Middle frontal gyrus (tissue), 1 donor: Measurements from ENCODE around the gene LRP8.

Experiments
- DNase-seq: peaks from one replicate; pipeline ENCODE4 v3.0.0-alpha.2; 2015; ENCODE audit warnings: low spot score; ENCODE audit errors: extremely low spot score

The LRP8 gene

GRCh38 chr1:53340660-53341520, 13.0 kb upstream of the LRP8 start:
- no peak for DNase-seq

DNA sequence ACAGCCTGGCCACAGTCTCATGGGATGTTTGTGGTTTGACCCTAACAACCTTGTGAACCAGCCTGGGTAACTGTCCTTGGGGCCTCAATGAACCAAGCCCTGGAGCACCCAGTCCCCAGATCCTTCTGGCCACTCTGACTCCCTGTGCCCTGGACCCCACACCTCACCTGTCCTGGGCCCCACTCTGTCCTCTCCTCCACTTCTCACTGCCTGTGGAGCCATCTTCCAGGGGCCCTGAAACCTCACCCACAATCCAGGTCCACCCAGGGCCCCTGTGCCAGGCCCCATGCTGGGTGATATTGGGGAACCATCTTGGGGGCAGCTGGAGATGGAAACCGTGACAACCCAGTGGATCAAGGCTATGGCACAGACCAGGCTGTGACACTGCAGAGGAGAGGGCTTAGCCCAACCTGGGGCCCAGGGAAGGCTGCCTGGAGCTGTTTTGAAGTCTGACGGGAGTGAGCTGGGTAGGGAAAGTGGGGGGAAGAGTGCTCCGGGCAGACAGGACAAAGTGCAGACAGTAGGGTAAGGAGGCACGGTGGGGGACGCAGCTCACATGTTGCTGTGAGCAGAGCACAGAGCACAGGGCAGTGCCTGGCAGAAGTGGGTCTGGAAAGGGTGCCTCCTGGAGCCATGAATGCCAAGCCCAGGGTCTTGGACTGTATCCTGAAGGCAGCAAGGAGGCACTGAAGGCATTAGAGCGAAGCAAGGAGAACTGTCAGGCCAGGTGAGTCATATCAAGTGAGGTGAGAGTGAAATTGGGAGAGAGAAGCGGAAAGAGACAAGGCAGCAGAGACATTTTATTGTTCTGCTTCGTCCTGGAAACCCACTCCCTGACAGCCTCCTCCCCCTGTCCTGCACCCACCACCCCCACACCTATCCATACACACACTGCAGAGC, 12.1 kb upstream of the LRP8 start:
- no peak for DNase-seq

DNA sequence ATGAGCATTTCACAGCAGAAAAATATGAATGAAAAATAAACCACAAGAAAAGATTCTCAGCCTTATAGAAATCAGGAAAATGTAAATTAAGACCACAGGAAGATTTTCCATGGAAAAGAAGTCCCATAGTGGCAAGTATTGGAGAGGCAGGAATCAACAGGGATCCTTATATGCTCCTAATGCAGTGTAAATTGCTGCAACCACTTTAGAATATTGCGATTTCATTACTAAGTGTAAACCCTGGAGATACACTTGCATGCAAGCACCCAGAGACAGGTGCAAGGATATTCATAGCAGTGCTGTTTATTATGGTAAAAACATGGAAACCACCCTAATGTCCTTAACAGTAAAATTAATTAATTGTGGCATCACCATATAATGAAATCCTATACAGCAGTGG, 10.6 kb upstream of the LRP8 start:
- DNase-seq, result no peak

DNA sequence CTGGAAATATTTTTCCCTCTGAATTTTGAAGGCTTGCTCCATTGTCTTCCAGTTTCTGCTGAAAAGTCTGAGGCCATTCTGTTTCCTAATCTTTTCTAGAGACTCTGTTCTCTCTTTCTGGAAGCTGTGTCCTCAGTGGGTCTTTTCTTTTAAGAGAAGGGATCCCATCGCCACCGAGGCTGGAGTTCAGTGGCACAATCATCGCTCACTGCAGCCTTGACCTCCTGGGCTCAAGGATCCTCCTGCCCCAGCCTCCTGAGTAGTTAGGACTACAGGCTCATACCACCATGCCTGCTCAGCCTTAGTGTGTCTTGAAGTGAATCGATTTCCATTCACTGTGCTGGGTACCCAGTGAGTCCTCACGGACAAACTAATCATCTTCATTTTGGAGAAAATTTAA, 9.6 kb upstream of the LRP8 start:
- no peak for DNase-seq

DNA sequence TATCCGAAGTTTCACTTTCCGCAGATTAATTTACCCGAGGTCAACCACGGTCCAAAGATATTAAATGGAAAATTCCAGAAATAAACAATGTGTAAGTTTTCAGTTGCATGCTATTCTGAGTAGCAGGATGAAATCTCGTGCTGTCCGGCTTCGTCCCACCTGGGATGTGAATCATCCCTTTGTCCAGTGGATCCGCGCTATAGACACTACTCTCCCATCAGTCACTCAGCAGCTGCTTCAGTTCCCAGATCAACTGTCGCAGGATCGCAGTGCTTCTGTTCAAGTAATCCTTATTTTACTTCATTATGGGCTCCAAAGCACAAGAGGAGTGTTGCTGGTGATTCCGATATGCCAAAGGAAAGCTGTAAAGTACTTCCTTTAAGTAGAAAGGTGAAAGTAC, 8.3 kb upstream of the LRP8 start:
- DNase-seq, result no peak

- no peak for DNase-seq
Measured at GRCh38 chr1:53335661-53336060, 7.8 kb upstream of the LRP8 start.

- DNase-seq, result no peak
Measured at GRCh38 chr1:53334781-53335180, 6.9 kb upstream of the LRP8 start.

- DNase-seq, result no peak
Measured at GRCh38 chr1:53334312-53334711, 6.4 kb upstream of the LRP8 start.

GRCh38 chr1:53332833-53333232, 5.0 kb upstream of the LRP8 start:
- no peak for DNase-seq

DNA sequence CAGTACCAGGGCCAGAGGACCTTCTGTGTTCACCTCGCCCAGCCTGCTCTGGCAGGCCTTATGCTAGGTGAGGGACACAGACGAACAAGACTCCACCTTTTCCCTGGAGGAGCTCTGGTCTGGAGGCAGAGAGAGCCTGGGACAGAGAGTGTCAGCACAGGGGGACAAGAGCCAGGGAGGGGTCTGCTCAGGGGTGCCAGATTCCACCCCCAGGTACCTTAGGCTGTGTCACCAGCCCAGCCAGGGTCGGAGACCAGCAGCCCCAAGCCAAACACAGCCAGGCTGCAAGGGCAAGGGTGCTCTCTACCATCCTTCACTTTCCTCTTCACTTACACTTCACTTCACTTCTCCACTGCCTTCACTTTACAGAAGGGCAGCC, 4.3 kb upstream of the LRP8 start:
- no peak for DNase-seq

DNA sequence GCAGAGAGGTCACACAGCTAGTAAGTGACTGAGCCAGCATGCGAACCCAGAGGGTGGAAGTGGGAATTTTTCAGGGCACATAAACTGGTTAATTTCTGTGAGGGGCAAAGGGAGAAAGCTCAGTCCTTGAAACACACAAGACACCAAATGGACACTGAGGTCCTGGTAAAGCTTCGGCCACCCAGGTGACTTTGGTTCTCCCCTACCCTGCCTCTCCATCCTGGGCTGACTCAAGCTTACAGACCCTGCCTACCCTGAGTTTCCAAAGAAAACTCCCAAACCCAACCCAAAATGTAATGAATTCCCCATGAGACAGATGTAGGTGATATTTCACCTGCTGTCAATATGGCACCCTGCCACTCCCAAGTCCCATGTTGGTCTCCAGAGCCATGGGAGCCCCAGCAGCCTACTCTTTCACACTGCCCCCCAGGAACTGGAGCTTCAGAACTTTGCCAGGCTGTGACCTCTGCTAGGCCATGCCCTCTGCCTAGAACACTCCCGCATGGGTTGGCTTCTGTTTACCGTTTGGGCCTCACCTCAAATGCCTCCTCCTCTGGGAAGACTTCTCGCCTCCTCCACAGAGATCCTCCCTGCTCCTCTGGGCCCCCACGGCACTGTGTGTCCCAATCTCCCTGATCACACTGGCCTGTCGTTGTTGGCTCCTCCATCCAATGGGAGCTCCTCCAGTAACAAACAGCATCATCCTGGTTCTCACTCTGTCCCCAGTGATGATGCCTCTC, 3.7 kb upstream of the LRP8 start:
- DNase-seq, result no peak

DNA sequence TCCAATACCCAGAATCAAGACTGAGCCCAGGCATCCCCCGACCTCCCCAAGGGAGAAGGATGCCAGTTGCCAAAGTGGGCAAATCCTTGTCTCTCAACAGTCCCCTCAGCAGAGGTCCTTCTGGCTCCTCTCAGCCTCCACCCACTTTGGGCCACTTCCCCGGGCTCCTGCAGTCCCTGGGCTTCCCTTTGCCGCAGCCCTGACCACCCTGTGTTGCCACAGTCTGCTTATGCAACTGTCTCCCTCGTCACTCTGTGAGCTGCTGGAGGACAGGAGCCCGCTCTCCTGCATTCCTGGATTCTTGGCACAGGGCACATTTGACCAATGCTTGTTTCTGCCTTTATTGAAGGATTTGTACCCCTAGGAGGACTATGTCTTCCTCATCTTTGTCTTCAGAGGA, 2.9 kb upstream of the LRP8 start:
- DNase-seq, result no peak

GRCh38 chr1:53328541-53329499, 950 bp upstream of the LRP8 start:
- DNase-seq, result no peak

DNA sequence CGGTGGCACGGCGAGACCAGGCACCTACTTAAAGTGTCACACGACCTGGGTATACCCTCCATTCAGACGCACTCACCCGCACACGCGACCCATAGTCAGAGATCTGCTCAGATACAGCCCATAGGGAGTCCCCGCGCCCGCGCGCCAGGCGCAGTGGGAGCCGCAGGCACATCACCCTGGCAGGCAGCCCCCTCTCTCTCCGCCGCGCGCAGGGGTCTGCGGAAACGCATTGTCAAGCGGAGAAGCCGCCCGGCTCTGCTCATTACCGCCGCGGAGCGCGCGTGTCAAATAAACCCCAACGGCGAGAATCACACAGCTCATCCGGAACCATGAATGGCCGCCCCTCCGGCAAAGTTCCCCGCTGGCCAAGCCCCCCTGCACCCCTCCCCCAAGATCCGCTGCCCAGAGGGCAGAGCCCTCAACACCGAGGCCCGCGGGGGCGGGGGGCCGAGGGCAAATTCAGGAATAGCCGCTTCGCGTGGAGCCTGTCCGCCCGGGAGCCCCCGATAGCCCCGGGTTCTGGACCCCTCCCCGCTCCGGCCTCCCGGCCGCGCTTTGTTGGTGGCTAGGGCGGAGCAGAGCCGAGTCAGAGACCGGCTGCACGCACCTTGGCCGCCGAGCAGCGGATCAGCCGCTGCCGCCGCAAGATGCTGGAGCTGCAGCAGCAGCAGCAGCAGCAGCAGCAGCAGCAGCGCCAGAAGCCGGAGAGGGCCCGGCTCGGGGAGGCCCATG, 522 bp downstream of the LRP8 start:
- DNase-seq, result no peak

DNA sequence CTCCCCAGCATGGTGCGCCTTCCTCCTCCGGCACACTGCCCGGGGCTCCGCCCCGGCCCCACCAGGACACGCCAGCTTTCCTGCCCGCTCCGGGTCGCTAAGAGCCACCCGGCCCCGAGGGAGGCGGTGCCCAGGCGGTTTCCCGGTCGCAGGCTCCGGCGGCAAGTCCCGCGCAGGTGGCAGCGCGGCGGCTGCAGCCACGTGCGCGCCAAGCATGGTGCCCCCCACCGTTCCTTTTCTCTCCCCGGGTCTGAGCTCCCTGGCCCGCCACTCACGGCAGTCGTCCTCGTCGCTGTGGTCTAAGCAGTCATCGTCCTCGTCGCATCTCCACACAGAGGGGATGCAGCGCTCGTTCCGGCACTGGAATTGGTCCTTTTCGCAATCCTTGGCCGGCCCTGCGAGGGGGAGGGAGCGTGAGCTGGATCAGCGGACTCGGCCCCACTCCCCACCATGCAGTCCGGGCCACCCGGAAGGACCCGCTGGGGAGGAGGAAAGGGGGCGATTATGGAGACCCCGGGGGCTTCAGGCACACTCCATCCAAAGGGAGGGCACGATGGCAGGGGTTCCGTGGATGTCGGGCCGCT, 1.2 kb downstream of the LRP8 start:
- no peak for DNase-seq

DNA sequence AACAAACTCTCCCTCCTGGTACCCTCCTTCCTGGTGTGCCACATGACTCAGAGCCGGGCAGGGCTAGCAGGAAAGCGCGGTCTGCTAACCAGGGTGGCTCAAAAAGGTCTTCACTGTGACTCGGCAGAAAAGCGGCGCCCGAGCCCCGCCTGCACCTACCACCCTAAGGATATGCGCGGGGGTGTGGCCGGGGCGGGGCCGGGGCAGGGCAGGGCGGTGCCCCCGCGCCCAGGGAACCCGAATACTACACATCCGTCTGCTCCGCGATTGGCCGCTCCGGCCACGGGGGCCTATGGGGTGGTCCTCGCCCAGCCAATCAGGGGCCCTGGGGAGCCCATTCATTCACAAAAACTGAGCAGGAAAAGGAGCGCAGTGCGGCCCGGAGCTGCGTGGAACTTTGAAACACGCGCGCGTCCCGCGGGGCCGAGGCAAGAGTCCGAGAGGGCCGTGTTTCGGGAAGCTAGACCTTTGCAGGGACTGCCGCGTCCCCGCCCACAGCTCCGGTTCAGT, 1.7 kb downstream of the LRP8 start:
- DNase-seq, result peak; percentile 59

GRCh38 chr1:53325326-53326087, 2.4 kb downstream of the LRP8 start:
- no peak for DNase-seq

DNA sequence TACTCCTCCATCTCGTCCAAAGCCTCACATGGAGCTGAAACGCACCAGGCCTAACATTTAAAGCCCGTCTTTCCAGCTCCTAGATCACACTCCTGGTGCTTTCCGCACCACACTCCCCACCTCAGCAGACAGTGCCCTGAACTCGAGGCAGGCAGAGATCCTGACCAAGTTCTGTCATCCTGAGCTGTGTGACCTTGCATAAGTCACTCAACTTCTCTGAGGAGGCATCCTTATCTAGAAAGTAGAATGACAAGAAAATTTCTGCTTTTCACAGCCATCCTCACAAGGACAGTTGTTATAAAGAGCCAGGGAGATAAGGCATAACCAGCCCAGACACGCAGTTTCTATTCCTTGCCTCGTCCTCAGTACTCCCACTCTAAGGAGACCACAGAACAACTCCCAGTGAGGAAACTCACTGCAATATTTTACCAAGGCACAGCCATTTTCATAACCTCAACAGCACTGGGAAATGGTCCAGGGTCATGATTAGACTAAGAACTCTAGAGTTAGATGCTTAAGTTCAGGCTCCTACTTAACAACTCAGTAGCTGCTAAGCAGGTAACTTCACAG, 3.1 kb downstream of the LRP8 start:
- DNase-seq, result no peak
